Measurements from ENCODE around the gene HAUS8.

HAUS8 gene

GRCh38 chr19:17031741-17032140 lies 43.5 kb downstream of the HAUS8 start:
- H3K27ac ChIP-seq: no peak overlapping the region
- DNase-seq: no peak
- H3K9me3 ChIP-seq: no peaks in the 10 kb centered on the region
- intact Hi-C loops (cut with DNase I; ENCODE audit: low total_unique reads): no loop called here
- H3K4me3 ChIP-seq: no peak overlapping the region
- H3K27me3 ChIP-seq: peaks cover 0 to 37% of the 10 kb centered on the region in 2 donors
- peaks cover 0 to 6% (median 1%) of the 10 kb centered on the region in 4 donors for H3K4me1 ChIP-seq
- TF ChIP-seq CTCF (IDR thresholded peaks at IDR 0.05): no peak
- no peaks in the 10 kb centered on the region for H3K36me3 ChIP-seq

- Histone ChIP-seq H3K27me3 (peaks cover 0 to 60% of the 10 kb centered on the region in 2 donors), H3K4me1 (peaks cover 0 to 15% (median 9%) of the 10 kb centered on the region in 4 donors), H3K27ac (no peak overlapping the region), H3K4me3 (no peak overlapping the region), H3K36me3 (peaks cover 0 to 4% (median 0%) of the 10 kb centered on the region in 3 donors), H3K9me3 (peaks cover 0 to 20% (median 19%) of the 10 kb centered on the region in 3 donors)
- no peak for TF ChIP-seq CTCF (IDR thresholded peaks at IDR 0.05)
- DNase-seq: no peak
- intact Hi-C loops (cut with DNase I; ENCODE audit: low total_unique reads): no loop called here
Measured at GRCh38 chr19:17027535-17027975, 47.7 kb downstream of the HAUS8 start.

- TF ChIP-seq CTCF (IDR thresholded peaks at IDR 0.05): no peak
- H3K36me3 ChIP-seq: peaks cover 0 to 4% (median 0%) of the 10 kb centered on the region in 3 donors
- H3K9me3 ChIP-seq: peaks cover 0 to 20% (median 19%) of the 10 kb centered on the region in 3 donors
- DNase-seq: no peak
- peak within 1 kb of the TSS; percentile 22 to 29 for H3K4me3 ChIP-seq
- no peak within 1 kb of the TSS for H3K27ac ChIP-seq
- peaks cover 0 to 15% (median 9%) of the 10 kb centered on the region in 4 donors for H3K4me1 ChIP-seq
- peaks cover 0 to 58% of the 10 kb centered on the region in 2 donors for H3K27me3 ChIP-seq
- intact Hi-C loops (cut with DNase I; ENCODE audit: low total_unique reads): no loop called here
Measured at GRCh38 chr19:17026706-17027534, 48.3 kb downstream of the HAUS8 start, which contains the start of gene CPAMD8. CPAMD8 (minus strand) TSS chr19:17026810; CDS start chr19:17026642, 168 bp downstream.

- peak overlapping the region; percentile 22 to 29 for H3K4me3 ChIP-seq
Measured at GRCh38 chr19:17025991-17026658, 49.1 kb downstream of the HAUS8 start.

More at GRCh38 chr19:17025991-17026658, 49.1 kb downstream of the HAUS8 start:
- peaks cover 0 to 4% (median 0%) of the 10 kb centered on the region in 3 donors for H3K36me3 ChIP-seq
- H3K27ac ChIP-seq: no peak overlapping the region
- peaks cover 0 to 20% (median 19%) of the 10 kb centered on the region in 3 donors for H3K9me3 ChIP-seq
- H3K4me1 ChIP-seq: peaks cover 0 to 15% (median 9%) of the 10 kb centered on the region in 4 donors
- no peak for TF ChIP-seq CTCF (IDR thresholded peaks at IDR 0.05)
- intact Hi-C loops (cut with DNase I; ENCODE audit: low total_unique reads): no loop called here
- no peak for DNase-seq
- peaks cover 0 to 57% of the 10 kb centered on the region in 2 donors for H3K27me3 ChIP-seq
